Endothelial cell of hepatic sinusoid (primary cell): Measurements from ENCODE around the gene PCDHGB6.
"Not testable (repeated sequence)": the region's sequence is repeated elsewhere in the genome, so short reads cannot be mapped to it uniquely, and the experiment has no call there.

Source experiments
- in situ Hi-C: cut with HindIII; loops from 2 replicates; pipeline ENCODE4 v1.10.0; 2017; ENCODE audit warnings: low sequenced_read_pairs

The PCDHGB6 gene

DNA sequence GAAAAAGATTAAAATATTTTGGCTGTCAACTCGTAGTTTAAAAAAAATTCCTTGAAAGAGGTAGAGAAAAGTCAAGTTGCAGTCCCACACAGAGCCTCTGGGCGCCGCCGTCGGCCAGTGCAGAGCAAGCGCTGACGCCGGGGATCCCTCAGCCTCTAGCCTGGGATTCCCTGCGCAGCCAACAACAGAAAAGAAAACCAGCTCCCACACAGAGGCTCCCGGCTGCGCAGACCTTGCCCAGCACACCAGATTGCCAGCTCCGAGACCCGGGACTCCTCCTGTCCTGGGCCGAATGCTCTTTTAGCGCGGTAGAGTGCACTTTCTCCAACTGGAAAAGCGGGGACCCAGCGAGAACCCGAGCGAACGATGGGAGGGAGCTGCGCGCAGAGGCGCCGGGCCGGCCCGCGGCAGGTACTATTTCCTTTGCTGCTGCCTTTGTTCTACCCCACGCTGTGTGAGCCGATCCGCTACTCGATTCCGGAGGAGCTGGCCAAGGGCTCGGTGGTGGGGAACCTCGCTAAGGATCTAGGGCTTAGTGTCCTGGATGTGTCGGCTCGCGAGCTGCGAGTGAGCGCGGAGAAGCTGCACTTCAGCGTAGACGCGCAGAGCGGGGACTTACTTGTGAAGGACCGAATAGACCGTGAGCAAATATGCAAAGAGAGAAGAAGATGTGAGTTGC, 9.8 kb downstream of the PCDHGB6 start, which contains the start of gene PCDHGB7:
Gene PCDHGB7 (plus strand): TSS at position 184 of the 679 bp plus-strand sequence. CDS start 183 bp downstream, at position 367.
- in situ Hi-C loops: not testable (repeated sequence)

DNA sequence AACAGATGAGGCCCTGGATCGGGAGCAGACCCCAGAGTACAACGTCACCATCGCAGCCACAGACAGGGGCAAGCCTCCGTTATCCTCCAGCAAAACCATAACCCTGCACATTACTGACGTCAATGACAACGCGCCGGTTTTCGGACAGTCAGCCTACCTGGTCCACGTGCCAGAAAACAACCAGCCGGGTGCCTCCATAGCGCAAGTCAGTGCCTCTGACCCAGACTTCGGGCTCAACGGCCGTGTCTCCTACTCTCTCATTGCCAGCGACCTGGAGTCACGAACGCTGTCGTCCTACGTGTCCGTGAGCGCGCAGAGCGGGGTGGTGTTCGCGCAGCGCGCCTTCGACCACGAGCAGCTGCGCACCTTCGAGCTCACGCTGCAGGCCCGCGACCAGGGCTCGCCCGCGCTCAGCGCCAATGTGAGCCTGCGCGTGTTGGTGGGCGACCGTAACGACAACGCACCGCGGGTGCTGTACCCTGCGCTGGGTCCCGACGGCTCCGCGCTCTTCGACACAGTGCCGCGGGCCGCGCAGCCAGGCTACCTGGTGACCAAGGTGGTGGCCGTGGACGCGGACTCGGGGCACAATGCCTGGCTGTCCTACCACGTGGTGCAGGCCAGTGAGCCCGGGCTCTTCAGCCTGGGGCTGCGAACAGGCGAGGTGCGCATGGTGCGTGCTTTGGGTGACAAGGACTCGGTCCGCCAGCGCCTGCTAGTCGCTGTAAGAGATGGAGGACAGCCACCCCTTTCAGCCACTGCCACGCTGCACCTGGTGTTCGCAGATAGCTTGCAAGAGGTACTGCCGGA, 11.5 kb downstream of the PCDHGB6 start:
- in situ Hi-C loops: no loop called here

GRCh38 chr5:141420855-141421488, 13.2 kb downstream of the PCDHGB6 start, which contains the start of gene PCDHGA11:
Gene PCDHGA11 (plus strand): TSS chr5:141421051. CDS start chr5:141421228, 177 bp downstream.
- in situ Hi-C loops: no loop called here

DNA sequence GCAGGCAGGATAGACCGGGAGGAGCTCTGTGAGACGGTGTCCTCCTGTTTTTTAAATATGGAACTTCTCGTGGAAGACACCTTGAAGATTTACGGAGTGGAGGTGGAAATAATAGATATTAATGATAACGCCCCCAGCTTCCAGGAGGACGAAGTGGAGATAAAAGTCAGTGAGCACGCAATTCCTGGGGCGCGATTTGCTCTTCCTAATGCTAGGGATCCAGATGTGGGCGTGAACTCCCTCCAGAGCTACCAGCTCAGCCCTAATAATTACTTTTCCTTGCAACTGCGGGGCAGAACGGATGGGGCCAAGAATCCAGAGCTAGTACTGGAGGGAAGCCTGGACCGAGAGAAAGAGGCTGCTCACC, 13.7 kb downstream of the PCDHGB6 start:
- in situ Hi-C loops: no loop called here

DNA sequence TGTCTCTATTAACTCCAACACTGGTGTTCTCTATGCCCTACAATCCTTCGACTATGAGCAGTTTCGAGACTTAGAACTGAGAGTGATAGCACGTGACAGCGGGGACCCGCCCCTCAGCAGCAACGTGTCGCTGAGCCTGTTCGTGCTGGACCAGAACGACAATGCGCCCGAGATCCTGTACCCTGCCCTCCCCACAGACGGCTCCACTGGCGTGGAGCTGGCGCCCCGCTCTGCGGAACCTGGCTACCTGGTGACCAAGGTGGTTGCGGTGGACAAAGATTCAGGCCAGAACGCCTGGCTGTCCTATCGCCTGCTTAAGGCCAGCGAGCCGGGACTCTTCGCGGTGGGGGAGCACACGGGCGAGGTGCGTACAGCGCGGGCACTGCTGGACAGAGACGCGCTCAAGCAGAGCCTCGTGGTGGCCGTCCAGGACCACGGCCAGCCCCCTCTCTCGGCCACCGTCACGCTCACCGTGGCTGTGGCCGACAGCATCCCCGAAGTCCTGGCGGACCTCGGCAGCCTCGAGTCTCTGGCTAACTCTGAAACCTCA, 15.0 kb downstream of the PCDHGB6 start:
- in situ Hi-C loops: no loop called here

DNA sequence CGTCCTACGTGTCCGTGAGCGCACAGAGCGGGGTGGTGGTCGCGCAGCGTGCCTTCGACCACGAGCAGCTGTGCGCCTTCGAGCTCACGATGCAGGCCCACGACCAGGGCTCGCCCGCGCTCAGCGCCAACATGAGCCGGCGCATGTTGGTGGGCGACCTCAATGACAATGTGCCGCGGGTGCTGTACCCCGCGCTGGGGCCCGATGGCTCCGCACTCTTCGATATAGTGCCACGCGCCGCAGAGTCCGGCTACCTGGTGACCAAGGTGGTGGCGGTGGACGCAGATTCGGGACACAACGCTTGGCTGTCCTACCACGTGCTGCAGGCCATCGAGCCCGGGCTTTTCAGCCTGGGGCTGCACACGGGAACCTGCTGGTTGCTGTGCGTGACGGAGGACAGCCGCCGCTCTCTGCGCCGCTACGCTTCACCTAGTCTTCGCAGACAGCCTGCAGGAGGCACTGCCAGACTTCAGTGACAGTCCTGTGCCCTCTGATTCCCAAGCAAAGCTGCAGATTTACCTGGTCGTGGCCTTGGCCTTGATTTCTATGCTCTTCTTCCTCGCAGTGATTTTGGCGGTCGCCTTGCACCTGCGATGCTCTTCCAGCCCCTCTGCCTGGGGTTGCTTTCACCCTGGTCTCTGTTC, 20.1 kb downstream of the PCDHGB6 start:
- in situ Hi-C loops: loop anchor here (5.0 kb wide), 1 partner anchor 91 kb away; the partner anchor contains the start of gene PCDHGA2

DNA sequence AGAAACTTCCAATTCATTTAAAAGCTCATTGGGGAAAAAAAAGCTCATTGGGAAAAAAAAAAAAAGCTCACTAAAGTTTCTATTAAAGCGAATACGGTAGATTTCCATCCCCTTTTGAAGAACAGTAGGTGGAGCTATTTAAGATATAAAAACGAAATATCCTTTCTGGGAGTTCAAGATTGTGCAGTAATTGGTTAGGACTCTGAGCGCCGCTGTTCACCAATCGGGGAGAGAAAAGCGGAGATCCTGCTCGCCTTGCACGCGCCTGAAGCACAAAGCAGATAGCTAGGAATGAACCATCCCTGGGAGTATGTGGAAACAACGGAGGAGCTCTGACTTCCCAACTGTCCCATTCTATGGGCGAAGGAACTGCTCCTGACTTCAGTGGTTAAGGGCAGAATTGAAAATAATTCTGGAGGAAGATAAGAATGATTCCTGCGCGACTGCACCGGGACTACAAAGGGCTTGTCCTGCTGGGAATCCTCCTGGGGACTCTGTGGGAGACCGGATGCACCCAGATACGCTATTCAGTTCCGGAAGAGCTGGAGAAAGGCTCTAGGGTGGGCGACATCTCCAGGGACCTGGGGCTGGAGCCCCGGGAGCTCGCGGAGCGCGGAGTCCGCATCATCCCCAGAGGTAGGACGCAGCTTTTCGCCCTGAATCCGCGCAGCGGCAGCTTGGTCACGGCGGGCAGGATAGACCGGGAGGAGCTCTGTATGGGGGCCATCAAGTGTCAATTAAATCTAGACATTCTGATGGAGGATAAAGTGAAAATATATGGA, 22.7 kb downstream of the PCDHGB6 start, which contains the start of gene PCDHGA12:
Gene PCDHGA12 (plus strand): TSS at position 176 of the 782 bp plus-strand sequence. CDS start 253 bp downstream, at position 429.
- in situ Hi-C loops: no loop called here

GRCh38 chr5:141431286-141431685, 23.5 kb downstream of the PCDHGB6 start:
- in situ Hi-C loops: no loop called here

GRCh38 chr5:141432308-141432707, 24.5 kb downstream of the PCDHGB6 start:
- in situ Hi-C loops: not testable (repeated sequence)

GRCh38 chr5:141432726-141433125, 24.9 kb downstream of the PCDHGB6 start:
- in situ Hi-C loops: not testable (repeated sequence)

DNA sequence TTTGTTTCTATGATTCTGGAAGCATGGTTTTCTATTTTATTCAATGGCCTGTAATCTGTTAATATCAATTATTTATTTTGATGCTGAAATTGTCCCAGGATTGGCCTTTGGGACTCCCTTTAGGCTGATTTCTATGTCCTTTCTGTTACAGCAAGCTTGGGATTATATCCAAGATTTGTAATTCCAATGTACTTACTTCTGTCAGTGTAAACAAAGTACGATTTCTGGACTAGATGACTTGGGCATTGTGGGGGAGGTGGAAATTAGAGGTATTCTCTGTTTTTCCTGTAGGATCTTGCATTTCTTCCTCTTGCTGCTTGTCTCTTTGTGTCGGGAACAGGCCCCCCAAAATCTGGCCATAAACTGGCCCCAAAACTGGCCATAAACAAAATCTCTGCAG, 26.2 kb downstream of the PCDHGB6 start:
- in situ Hi-C loops: no loop called here

DNA sequence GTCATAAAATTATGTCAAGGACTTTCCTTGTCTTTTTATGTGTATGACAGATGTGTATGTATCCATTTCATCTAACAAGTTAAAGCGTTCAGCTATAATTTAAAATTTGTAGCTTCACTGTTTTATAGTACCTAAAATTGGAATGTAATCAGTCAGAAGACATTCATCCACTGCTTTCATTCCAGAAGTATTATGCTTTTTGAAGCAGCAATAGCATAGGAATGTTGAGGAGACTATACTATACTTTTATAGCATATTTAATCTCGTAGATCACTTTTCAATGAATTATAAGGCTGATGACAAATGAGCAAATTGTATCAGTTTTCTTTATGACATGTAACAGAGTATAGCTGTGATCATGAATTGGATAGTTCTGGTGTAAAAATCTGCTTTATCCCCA, 29.4 kb downstream of the PCDHGB6 start:
- in situ Hi-C loops: no loop called here

- in situ Hi-C loops: loop anchor here (5.0 kb wide), 2 partner anchors 32 to 73 kb away; partner anchors contain the start of gene PCDHGB6
Measured at GRCh38 chr5:141439411-141440141, 31.8 kb downstream of the PCDHGB6 start.

DNA sequence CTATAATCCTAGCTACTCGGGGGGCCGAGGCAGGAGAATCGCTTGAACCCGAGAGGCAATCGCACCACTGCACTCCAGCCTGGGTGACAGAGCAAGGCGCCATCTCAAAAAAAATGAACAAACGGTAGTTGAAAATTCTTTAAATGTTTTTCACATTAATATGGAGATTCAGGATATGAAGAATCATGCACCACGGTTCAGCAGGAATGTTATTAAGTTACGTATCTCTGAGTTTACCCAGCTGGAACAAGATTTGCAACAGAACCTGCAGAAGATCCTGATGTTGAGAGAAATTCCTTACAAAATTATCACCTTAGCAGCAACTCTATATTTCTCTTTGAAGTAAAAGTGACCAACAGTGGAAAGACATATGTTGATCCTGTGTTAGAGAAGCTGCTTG, 32.5 kb downstream of the PCDHGB6 start:
- in situ Hi-C loops: loop anchor here (5.0 kb wide), 2 partner anchors 33 to 72 kb away; partner anchors contain the start of gene PCDHGB6

- in situ Hi-C loops: loop anchor here (5.0 kb wide), 2 partner anchors 34 to 71 kb away; partner anchors contain the start of gene PCDHGB6
Measured at GRCh38 chr5:141441571-141442170, 33.9 kb downstream of the PCDHGB6 start.
